Stimulated activated CD4-positive, alpha-beta T cell treated with anti-CD3 and anti-CD28 coated beads, Interleukin-1b, Interleukin-23, amount 100 ng/mL, for 24 hours (primary cell): ENCODE results near the gene HINT1.

ENCODE experiments used
- DNase-seq, 4 experiments: peaks; one replicate each; pipeline ENCODE4 v3.0.0-alpha.2; 2020; ENCODE audit warnings: low read depth in 4 of 4, low spot score in 1 of 4

Gene HINT1

GRCh38 chr5:131110256-131110594, 54.8 kb downstream of the HINT1 start:
- no peak for DNase-seq

GRCh38 chr5:131109540-131110255, 55.4 kb downstream of the HINT1 start:
- peak in 1 of 4 experiments; percentile 2 for DNase-seq
